HG02870 (cell line): Measurements from ENCODE around the gene REC114.
"Not testable (repeated sequence)": the region's sequence is repeated elsewhere in the genome, so short reads cannot be mapped to it uniquely, and the experiment has no call there.

Experiments used
- ATAC-seq: cut with Tn5 transposase; IDR thresholded peaks from one replicate; pipeline ENCODE4 v1.9.1; 2021; ENCODE audit warnings: mild to moderate bottlenecking, moderate library complexity; ENCODE audit not compliant: unreplicated experiment

Gene REC114, protein sequence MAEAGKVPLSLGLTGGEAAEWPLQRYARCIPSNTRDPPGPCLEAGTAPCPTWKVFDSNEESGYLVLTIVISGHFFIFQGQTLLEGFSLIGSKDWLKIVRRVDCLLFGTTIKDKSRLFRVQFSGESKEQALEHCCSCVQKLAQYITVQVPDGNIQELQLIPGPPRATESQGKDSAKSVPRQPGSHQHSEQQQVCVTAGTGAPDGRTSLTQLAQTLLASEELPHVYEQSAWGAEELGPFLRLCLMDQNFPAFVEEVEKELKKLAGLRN

GRCh38 chr15:73442968-73443367 lies at the start of gene REC114:
Gene REC114, plus strand, starts transcription at chr15:73443164. Its CDS starts 22 bp downstream, at chr15:73443186.
- no peak for ATAC-seq

GRCh38 chr15:73393336-73393735 lies 49.6 kb upstream of the REC114 start:
- no peak for ATAC-seq

GRCh38 chr15:73394782-73395181 lies 48.2 kb upstream of the REC114 start:
- ATAC-seq, result no peak

DNA sequence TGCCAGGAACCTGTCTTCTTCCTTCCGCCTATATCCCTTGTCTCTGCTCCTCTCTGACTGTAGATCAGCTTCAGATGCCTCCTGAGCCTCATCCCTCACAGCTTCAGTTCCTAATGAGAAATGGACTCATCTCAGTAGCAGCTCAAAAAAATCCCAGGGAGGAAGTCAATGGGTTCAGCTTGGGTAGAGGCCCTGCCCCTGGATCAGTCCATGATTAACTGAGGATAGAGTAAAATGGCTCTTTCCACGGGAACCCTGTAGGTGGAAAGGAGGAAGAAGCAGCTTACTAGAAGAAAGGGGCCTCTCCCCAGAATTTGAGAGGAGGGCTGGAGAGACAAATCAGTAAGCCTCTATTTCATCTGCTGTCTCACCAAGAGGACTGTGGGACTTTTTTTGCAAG lies 47.3 kb upstream of the REC114 start:
- no peak for ATAC-seq

DNA sequence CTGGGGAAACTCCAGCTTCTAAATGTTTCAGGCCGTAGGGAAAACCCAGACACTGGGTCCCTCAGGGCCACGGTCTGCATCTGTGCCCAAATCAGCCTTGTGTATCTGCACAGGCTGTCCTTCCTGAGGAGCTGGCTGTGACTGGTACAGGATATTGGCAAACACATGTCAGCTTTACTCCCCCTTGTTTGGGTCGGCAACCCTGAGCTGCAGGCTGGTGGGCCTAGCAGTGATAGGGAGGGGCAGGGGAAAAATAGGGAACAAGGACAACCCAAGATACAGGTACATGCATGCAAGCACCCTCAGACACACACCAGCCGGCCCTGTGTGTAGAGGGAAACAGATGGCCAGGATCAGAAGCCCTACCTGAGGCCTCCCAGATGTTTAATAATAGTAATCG lies 45.5 kb upstream of the REC114 start:
- ATAC-seq, result no peak

- ATAC-seq, result no peak
Observed at GRCh38 chr15:73398861-73399260, 44.1 kb upstream of the REC114 start.

DNA sequence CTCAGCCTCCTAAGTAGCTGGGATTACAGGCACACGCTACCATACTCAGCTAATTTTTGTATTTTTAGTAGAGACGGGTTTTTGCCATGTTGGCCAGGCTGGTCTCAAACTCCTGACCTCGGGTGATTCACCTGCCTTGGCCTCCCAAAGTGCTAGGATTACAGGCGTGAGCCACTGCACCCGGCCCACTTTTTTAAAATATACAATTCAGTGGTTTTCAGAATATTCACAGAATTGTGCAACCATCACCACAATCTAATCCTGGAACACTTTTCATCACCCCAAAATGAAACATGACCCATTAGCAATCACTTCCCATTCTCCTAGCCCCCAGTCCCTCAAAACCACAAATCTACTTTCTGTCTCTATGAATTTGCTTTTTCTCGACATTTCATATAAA lies 42.7 kb upstream of the REC114 start:
- ATAC-seq, result not testable (repeated sequence)

DNA sequence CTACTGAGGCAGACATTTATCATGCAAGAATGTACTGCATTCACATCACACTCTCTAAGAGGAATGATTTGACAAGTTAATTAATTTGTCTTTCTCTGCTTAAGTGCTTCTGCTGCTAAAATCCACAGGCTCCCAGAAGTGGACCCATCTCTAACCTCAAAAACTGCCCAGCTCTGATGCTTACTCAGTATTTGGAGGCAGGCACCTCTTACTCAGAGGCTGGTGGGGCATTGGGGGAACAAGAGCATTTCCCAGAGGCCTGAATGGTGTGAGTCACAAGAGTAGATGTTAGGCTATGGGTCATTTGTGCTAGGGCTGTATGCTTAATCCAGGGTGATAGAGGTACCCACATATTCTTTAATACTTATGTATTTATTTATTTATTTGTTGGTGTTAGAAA lies 39.8 kb upstream of the REC114 start:
- no peak for ATAC-seq

- no peak for ATAC-seq
Observed at GRCh38 chr15:73414876-73415275, 28.1 kb upstream of the REC114 start.

- ATAC-seq, result no peak
Observed at GRCh38 chr15:73424506-73424905, 18.5 kb upstream of the REC114 start.

- no peak for ATAC-seq
Observed at GRCh38 chr15:73425510-73425909, 17.5 kb upstream of the REC114 start.

- no peak for ATAC-seq
Observed at GRCh38 chr15:73426323-73426994, 16.5 kb upstream of the REC114 start.

GRCh38 chr15:73431329-73431728 lies 11.6 kb upstream of the REC114 start:
- not testable (repeated sequence) for ATAC-seq

DNA sequence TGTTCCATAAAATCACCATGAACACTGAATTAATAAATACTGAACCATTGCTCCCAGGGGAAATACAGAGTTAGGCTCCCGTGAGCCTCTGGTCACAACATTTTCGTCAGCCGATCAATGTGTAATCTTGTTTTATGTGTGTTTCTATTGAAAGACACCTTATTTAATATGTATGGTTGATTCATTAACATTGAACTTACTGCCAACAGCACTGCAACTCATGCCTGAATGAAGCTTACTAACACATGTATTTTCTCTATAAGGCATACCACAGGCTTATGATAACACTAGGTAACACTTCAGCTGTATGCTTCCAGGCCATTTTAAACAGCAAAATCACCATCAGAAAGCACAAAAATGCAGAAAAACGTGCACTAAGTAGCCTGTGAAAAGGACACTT lies 9.1 kb upstream of the REC114 start:
- ATAC-seq, result no peak

GRCh38 chr15:73436613-73437012 lies 6.4 kb upstream of the REC114 start:
- no peak for ATAC-seq

- ATAC-seq, result no peak
Observed at GRCh38 chr15:73437543-73438109, 5.3 kb upstream of the REC114 start.

- ATAC-seq, result no peak
Observed at GRCh38 chr15:73438651-73439050, 4.3 kb upstream of the REC114 start.

DNA sequence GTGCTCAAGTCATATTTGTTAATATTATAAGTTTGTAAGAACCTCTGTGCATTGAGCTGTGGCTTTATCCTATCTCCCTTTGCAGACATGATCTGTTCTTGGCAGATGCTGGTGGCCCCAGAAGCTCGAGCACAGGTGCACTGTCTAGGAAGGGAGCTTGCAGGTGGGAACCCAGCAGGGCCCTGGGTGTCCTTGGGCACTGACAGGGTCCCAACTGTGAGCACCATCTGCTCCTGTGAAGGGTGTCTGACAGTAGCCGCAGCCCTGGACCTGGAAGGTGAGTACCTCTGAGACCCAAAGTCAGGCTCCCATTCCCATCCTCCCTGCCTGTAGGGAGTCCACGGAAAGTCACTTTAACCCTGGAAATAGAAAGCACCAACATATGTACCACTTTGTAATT lies 2.4 kb upstream of the REC114 start:
- no peak for ATAC-seq

GRCh38 chr15:73442421-73442820 lies 543 bp upstream of the REC114 start:
- no peak for ATAC-seq

- not testable (repeated sequence) for ATAC-seq
Observed at GRCh38 chr15:73447471-73447870, 4.5 kb downstream of the REC114 start.

DNA sequence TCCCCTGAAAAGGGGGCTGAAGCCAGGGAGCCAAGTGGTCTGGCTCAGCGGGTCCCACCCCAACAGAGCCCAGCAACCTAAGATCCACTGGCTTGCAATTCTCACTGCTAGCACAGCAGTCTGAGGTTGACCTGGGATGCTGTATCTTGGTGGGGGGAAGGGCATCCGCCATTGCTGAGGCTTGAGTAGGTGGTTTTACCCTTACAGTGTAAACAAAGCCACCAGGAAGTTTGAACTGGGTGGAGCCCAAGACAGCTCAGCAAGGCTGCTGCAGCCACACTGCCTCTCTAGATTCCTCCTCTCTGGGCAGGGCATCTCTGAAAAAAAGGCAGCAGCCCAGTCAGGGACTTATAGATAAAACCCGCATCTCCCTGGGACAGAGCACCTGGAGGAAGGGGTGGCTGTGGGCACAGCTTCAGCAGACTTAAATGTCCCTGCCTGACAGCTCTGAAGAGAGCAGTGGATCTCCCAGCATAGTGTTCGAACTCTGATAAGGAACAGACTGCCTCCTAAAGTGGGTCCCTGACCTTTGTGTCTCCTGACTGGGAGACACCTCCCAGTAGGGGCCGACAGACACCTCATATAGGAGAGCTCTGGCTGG lies 5.3 kb downstream of the REC114 start:
- ATAC-seq, result not testable (repeated sequence)

DNA sequence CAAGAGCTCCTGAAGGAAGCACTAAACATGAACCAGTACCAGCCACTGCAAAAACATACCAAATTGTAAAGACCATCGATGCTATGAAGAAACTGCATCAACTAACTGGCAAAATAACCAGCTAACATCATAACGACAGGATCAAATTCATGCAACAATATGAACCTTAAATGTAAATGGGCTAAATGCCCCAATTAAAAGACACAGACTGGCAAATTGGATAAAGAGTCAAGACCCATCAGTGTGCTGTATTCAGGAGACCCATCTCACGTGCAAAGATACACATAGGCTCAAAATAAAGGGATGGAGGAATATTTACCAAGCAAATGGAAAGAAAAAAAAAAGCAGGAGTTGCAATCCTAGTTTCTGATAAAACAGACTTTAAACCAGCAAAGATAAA lies 7.0 kb downstream of the REC114 start:
- not testable (repeated sequence) for ATAC-seq
